Uterus (tissue), 2 donors: Measurements from ENCODE around the gene C2orf81.

ENCODE experiments used
- CTCF ChIP-seq, 4 experiments: fragments of 200-600 bp in 2 of 4; fragments of 450-650 bp in 2 of 4; sonication (generic) in 2 of 4; IDR thresholded peaks; one replicate each; pipeline ENCODE4 v1.5.1; 2016 to 2019; ENCODE audit warnings: antibody characterized with exemption in 4 of 4, mild to moderate bottlenecking in 2 of 4, moderate library complexity in 1 of 4
- POLR2A ChIP-seq, 2 donors: fragments of 450-650 bp; IDR thresholded peaks; one replicate each; pipeline ENCODE4 v1.6.1; 2016; ENCODE audit warnings: antibody characterized with exemption in 2 of 2, mild to moderate bottlenecking in 1 of 2, moderate library complexity in 1 of 2

- TF ChIP-seq CTCF (IDR thresholded peaks at IDR 0.05): no peak
- TF ChIP-seq POLR2A (IDR thresholded peaks at IDR 0.05): no peak
Observed at GRCh38 chr2:74367789-74368188, 53.6 kb downstream of the C2orf81 start.
